Right lobe of liver (tissue), 4 donors: ENCODE results near the gene MCM10.

Experiments
- POLR2A ChIP-seq: fragments of 450-650 bp; IDR thresholded peaks from one replicate; pipeline ENCODE4 v1.6.1; 2017; ENCODE audit warnings: antibody characterized with exemption, mild to moderate bottlenecking
- TF ChIP-seq, protein P1 (sequence below), 4 donors: fragments of 200-600 bp in 3 of 4; fragments of 450-650 bp in 1 of 4; IDR thresholded peaks; one replicate each; pipeline versions ENCODE4 v1.5.1 to v1.8.0; 2016 to 2022; ENCODE audit warnings: antibody characterized with exemption in 4 of 4, mild to moderate bottlenecking in 2 of 4
- donor health status: DM: no; HTN: no; CAD: no.
- donor health status: DM: no; HTN: no; CAD: no.
- donor health status: DM: no; HTN: yes; CAD: no.

DNA sequence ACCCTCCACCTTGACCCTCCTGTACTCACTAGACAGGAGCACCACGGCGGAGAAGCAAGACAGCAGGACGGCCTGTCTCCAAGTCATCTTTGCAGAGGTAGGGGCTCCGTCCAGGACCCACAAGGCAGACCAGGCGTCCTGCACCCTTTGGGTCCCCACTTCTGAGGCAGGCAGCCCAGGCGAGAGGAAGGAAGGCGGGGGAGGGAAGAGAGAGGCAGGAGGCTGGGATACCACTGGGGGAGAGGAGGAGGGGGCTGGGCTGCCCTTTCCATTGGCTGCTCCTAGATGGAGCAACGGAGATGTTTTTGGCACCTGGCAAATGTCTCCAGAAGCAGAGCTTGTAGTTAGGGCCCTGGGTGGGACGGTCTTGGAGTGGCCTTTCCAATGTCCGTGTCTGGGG is 72.8 kb downstream of the MCM10 start, which contains the start of gene UCMA:
- TF ChIP-seq, protein P1, sequence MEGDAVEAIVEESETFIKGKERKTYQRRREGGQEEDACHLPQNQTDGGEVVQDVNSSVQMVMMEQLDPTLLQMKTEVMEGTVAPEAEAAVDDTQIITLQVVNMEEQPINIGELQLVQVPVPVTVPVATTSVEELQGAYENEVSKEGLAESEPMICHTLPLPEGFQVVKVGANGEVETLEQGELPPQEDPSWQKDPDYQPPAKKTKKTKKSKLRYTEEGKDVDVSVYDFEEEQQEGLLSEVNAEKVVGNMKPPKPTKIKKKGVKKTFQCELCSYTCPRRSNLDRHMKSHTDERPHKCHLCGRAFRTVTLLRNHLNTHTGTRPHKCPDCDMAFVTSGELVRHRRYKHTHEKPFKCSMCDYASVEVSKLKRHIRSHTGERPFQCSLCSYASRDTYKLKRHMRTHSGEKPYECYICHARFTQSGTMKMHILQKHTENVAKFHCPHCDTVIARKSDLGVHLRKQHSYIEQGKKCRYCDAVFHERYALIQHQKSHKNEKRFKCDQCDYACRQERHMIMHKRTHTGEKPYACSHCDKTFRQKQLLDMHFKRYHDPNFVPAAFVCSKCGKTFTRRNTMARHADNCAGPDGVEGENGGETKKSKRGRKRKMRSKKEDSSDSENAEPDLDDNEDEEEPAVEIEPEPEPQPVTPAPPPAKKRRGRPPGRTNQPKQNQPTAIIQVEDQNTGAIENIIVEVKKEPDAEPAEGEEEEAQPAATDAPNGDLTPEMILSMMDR (IDR thresholded peaks at IDR 0.05), result no peak
- no peak for TF ChIP-seq POLR2A
